NOMO-1 (cell line): ENCODE measurements around the gene COMTD1.

Source experiments
- DNase-seq, 2 experiments: peaks; one replicate each; lab custom pipeline; 2025; ENCODE audit not compliant: unreplicated experiment in 2 of 2; lab: John Stamatoyannopoulos, UW

COMTD1 gene

DNA sequence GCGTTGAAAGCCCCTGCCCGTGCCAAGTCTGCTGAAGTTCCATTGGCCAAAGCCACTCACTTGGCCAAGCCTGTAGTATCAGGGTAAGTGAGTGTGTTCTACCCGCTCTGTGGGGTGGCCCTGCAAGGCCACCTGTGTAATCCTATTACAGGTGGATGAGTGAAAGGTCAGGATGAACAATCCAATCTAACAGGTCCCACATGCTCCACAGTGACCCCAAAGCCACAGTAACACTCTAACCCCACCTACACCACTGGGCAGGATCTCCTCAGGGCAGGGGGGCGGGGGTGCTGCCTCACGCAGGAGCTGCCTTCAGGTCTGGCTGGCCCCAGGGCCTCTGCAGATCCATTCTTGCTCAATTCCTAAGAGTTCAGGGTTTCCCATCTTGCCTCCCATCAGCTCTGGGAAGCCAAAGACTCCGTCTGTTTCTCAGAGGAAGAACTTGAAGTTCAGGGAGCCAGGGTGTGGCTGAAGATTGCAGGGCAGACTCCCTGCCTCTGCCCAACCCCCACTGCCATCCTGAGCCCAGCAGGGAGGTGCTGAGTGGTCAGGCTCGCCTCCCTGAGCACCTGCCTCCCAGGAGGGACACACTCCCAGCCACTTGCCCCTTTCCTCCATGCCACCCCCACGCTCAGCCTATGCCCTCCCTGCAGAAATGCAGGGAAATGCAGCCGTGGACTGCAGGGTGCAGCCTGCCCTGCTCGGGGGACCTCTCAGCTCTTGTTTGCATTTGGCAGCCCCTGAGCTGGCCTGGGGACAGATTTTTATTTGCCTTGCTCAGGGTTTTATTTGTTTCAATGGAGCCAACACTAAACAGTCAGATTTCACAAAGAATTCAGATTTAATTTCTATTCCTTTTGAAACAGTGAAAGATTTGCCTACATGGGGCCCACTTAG is 9.8 kb upstream of the COMTD1 start:
- DNase-seq: no peak

- no peak for DNase-seq
These were observed 9.0 kb upstream of the COMTD1 start for GRCh38 chr10:75244487-75245353.

- no peak for DNase-seq
These were observed 7.7 kb upstream of the COMTD1 start for GRCh38 chr10:75243426-75243825.

DNA sequence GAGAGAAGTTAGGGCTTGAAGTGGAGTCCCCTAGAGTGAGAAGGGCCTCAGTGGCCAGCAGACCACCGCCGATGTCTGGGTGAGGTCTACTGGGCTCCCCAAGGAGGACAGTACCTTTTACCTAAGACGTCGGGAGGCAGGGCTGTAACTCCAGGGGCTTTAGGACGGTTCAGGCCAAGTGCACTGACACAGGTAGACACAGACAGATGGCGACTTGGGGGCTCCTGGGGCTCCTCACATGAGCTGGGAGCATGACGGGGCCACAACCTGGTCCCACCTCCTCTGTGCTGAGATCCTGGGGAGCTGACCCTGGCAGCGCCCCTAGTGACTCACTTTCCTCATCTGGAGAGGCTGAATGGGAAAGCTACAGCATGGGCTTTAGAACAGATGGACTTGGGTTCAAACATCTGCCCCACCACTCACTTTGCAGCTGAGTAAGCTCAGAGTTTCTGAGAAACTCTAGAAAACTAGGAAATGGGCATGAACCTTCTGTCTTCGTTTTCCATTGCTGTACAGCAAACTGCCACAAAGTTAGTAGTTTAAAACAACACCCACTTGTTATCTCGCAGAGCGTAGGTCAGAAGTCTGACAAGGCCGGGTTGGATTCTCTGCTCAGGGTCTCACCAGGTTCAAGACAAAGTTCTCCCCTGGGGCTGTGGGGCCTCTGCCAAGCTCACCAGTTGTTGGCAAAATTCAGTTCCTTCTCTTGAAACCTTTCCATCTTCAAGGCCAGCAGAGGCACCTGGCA is 4.7 kb upstream of the COMTD1 start:
- no peak for DNase-seq

DNA sequence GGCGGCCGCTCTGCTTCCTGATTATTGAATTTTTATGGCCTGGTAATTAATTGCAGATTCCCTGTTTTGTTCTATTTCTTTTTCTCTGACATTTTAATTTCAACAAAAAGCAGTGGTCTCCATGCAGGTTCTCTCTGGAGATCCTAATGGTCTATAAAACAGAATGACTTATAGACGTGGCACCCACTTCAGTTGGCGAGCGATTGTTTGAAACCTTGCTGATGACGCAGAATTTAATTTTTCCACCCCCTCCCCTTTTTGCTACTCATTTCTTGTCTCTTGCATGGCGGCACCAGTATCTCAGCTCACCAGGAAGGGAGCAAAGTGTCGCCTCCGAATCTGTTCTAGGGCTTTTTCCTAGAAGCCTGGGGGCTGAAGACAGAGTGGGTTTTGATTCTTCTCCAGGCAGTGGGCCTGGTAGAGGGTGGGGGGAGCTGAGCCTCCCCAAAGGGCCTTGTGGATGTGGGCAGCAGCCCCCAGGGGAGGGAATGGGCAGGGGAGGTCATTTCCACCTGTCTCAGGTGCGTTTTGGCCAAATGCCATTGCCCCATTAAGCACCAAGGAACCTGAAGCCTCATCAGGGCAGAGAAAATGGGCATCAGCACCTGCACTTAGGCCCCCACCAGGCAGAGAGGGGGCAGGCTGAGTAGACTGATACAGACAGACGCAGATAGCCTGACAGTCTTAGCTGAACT is 3.5 kb upstream of the COMTD1 start:
- DNase-seq: no peak

DNA sequence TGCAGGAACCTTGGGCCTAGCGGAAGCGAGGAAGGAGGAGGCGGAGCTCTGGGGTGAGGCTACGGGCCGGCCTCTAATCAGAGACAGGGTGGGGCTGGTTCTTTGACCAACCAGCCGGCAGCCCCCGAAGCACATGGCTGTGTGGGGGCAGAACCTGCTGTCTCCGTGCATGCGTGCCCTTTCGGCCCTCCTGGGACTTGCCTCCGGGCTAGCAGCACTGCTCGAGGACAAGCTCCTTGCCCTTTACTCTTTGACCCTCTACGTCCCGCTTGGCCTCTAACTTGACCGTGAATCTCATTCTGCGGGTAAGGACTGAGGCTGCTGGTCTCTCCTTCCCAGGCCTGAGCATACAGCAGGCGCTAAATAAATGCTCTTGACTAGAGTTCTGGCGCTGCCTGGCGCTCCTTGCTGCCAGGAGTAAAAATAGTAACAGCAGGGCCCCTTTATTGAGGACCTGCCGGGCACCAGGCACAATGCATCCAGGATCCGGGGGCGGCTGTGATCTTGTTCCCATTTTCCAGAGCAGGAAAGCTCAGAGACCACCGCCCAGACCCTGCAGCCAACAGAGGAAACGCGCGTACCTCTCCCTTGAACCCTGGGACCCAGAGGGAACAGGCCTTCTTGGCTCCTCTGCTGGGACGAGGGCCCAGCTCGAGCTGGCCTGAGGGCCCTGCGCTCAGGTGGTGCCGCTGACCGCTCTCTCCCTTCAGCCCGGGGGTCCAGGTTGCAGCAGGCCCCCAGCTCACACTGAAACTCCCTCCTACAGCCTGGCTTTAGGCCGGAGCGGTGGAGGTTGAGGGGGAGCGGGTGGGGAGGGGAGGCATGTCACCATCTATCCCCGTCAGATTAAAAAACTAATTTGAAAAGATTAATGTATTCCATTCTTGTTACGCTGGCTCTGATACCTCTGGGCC is 2.7 kb upstream of the COMTD1 start:
- DNase-seq: no peak

DNA sequence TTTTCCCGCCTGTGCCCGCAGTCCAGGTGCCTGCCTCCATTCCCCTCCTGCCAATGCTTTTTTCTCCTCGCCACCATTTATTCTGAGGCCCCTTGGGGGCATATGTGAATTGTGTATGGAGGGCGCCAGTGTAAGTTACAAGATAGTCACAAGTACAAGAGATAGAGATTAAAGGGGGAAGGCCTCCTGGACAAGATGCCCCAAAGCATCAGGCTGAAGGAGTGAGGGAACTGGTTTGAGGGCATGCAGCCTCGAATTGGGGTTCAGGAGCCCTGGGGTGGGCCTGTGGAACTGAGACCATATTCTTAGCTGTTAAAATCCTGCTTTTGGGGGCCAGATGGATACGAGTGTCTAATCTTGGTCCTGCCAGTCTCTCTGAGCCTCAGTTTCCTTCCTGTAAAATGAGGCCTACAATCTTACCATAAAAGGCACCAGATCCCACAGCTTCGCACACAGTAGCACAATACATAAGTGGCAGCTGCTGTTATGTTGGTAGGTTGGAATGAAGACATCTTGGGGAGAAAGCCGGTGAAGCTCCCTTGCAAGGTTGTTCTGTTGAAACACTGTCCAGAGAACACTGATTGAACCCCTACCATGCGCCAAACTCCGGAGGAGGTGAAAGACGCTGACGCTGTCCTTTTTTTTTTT is 545 bp upstream of the COMTD1 start:
- DNase-seq: peak in 1 of 2 experiments; percentile 47

- no peak for DNase-seq
These were observed 928 bp downstream of the COMTD1 start for GRCh38 chr10:75234683-75235374.

DNA sequence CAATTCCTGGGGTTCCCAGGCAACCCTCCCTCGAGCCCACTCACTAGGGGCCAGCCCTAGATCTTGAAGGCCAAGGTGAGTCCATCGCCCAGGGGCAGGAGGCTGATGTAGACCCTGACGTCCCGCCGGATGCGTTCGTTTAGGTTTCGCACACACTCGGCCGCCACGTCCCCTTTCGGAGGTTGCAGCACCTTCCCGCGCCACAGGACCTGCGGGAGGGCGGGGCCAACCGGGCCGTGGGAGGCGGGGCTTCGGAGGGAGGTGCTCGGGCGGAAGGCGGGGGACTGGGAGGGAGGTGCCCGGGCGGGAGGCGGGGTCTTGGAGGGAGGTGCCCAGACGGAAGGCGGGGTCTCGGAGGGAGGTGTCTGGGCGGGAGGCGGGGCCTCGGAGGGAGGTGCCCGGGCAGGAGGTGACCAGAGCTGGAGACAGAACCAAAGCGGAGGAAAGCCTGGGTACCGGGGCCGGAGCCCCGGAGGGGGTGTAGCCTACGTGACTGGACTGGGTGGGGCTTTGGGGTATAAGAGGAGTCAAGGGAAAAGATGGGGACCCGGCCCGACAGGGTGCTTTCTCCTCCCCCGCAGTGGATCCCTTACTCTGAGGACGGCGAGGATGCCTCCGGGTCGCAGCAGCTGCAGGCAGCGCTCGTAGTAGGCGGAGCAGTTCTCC is 1.6 kb downstream of the COMTD1 start:
- DNase-seq: peak; percentile 89 to 94

DNA sequence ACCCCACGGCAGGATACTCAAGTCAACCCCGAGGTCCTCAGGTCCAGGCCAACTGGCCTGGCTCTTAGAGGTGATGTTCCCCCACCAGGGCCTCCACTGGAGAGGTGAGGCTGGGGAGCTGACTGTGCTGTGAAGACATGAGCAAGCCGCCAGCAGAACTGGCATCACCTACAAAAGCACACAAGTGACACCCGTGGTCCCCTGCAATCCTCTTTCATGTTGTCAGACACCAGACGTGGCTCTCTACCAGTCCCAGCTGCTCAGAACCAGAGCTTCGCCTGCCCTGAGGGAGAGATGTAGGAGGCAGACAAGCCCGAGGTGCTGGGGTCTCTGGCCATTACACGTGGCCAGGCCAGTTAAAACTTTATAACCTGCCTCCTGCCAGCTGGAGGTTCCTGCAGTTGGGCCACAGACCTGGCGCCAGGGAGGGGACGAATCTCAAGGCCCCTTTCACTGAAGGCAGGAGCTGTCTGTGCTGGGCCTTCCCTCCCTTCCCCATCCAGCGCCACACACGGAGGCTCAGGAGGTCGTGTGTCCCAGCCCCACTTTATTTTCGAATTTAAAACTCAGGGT is 2.2 kb downstream of the COMTD1 start:
- DNase-seq: no peak

GRCh38 chr10:75231672-75232581 is 3.8 kb downstream of the COMTD1 start:
- no peak for DNase-seq

- DNase-seq: peak; percentile 62 to 88
These were observed 5.1 kb downstream of the COMTD1 start for GRCh38 chr10:75230600-75231038.

DNA sequence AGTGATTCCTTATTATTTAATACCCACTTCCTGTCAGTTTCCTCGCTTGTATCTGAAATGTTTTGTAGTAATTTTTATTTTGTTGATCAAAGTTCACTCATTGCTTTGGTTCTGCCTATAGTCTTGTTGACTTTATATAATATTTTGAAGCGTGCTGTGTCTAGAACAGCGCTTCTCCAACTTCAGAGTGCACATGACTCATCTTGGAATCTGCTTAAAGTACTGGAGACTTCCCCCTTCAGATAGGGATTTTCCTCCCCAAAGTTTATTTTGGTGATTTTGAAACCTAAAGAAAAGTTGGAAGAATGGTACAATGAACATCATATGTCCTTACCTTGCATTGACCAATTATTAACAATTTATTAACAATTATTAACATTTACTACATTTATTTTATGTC is 5.8 kb downstream of the COMTD1 start:
- no peak for DNase-seq

GRCh38 chr10:75228834-75229233 is 6.9 kb downstream of the COMTD1 start:
- DNase-seq: no peak

DNA sequence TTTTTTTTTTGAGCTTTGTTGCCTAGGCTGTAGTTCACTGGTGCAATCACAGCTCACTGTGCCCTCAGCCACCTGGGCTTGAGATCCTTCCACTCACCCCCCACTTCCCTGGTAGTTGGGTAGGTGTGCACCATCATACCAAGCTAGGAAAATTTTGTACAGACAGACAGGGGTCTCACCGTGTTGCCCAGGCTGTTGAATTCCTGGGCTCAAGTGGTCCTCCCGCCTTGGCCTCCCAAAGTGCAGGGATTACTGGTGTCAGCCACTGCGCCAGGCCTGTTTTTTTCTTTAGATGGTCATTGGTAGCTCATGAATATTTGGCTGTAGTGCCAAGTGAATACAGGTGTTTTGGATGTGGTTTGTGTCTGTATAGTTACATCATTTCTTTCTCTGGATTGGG is 7.5 kb downstream of the COMTD1 start:
- no peak for DNase-seq

DNA sequence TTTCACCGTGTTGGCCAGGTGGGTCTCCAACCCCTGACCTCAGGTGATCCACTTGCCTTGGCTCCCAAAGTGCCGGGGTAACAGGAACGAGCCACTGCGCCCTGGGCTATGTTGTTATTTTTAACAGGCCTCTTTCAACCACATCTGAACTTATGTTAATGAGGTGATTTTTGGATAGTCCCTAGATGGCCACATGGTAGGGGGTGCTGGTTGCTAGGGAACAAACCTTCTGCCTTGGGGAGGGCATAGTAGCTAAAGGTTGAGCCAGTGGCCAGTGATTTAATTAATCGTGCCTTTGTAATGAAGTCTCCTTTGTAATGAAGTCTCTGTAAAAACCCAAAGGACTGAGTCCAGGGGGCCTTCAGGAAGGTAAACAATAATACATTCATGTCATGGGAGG is 9.1 kb downstream of the COMTD1 start:
- DNase-seq: no peak
